Mammary epithelial cell (primary cell): ENCODE data around the gene CCSER2.

Experiments used
- EZH2 ChIP-seq: IDR thresholded peaks from 2 replicates; pipeline ENCODE4 v1.6.1; 2012; ENCODE audit warnings: low read length, inconsistent platforms, borderline replicate concordance
- TF ChIP-seq, protein P1 (sequence below), 2 donors: IDR thresholded peaks in 1 of 2; conservative IDR thresholded peaks in 1 of 2; 2 replicates each; pipeline ENCODE4 v1.5.1; 2011 to 2012; ENCODE audit warnings: inconsistent platforms in 2 of 2, low read length in 2 of 2, mild to moderate bottlenecking in 2 of 2, control low read depth in 1 of 2, low read depth in 1 of 2; ENCODE audit not compliant: insufficient read depth in 1 of 2; ENCODE audit errors: extremely low read depth in 1 of 2

DNA sequence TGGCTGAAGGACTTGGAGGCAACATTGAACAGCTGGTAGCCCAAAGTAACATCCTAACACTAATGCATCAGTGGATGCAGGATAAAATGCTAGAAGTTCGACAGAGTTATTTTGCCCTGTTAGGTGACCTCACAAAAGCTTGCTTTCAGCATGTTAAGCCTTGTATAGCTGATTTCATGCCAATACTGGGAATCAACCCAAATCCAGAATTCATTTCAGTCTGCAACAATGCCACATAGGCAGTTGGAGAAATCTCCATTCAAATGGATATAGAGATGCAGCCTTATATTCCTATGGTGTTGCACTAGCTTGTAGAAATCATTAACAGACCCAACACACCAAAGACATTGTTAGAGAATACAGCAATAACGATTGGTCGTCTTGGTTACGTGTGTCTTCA is 62.9 kb downstream of the CCSER2 start:
- no peak for TF ChIP-seq EZH2
- TF ChIP-seq, protein P1, sequence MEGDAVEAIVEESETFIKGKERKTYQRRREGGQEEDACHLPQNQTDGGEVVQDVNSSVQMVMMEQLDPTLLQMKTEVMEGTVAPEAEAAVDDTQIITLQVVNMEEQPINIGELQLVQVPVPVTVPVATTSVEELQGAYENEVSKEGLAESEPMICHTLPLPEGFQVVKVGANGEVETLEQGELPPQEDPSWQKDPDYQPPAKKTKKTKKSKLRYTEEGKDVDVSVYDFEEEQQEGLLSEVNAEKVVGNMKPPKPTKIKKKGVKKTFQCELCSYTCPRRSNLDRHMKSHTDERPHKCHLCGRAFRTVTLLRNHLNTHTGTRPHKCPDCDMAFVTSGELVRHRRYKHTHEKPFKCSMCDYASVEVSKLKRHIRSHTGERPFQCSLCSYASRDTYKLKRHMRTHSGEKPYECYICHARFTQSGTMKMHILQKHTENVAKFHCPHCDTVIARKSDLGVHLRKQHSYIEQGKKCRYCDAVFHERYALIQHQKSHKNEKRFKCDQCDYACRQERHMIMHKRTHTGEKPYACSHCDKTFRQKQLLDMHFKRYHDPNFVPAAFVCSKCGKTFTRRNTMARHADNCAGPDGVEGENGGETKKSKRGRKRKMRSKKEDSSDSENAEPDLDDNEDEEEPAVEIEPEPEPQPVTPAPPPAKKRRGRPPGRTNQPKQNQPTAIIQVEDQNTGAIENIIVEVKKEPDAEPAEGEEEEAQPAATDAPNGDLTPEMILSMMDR (conservative IDR thresholded peaks at IDR 0.05 in 1 of 2, IDR thresholded peaks at IDR 0.05 in 1 of 2; ENCODE audit: extremely low read depth in 1 of 2, insufficient read depth in 1 of 2, low read depth in 1 of 2, low read length in 2 of 2): no peak
